Fibroblast of pulmonary artery (primary cell): ENCODE data around the gene IL20.

Source experiments
- DNase-seq: peaks from one replicate; pipeline ENCODE4 v3.0.0-alpha.2; 2010; ENCODE audit warnings: low read depth
- H3K4me3 ChIP-seq: replicated peaks from 2 replicates; pipeline ENCODE4 v1.5.1; 2011; ENCODE audit warnings: low read depth, mild to moderate bottlenecking, control low read depth, low read length, moderate library complexity
- CTCF ChIP-seq: IDR thresholded peaks from 2 replicates; pipeline ENCODE4 v1.5.1; 2011; ENCODE audit warnings: mild to moderate bottlenecking, control low read depth, low read length, inconsistent platforms; ENCODE audit errors: missing control alignments

Gene IL20

DNA sequence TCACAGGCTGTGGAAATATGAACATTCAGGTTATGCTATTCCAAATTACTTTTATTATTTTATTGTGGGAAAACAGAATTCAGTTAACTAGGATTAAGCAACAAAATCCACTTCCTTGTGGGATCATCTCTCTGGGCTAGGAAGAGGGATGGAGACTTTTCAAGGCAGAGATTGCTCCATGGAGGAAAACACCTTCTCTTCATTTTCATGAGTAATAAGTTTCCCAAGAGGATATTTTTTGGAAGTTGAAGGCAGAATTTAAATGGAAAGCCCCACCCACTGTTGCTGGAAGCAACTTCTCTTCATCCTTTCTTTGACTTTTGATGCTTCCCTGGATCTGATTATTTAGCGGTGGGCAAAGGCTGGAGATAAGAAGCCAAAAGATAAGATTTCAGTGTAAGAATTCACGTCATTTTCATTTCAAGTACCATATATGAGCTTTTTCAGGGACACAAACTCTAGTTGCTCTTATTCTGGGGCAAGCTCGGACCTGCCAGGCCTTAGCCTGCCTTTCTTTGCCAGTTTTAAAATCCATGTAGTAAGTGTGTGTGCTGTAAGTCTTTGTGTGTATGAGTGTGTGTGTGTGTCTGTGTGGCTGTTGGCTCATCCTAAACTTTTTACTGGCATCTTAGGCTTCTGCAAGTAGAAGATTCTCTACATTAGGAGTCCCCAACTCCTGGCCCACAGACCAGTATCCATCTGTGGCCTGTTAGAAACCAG is 20.1 kb downstream of the IL20 start:
- peak; percentile 78 for DNase-seq
- H3K4me3 ChIP-seq = no peak overlapping the region
- TF ChIP-seq CTCF = no peak

DNA sequence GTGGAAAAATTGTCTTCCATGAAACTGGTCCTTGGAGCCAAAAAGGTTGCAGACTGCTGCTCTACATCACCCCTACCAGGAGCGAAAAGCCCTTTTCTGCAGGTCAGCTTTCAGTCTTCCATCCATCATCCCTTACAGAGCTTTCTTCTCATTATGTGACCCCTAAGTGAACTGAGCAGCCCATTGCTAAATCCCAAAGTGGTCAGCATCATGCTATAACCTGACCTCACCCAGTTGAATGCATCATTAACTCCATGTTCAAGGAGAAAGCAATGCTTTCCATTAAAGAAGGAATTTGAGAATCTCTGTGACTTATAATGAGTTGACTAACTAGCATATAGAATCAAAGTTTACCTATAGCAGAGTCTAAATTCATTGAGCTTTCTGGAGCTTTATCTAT is 21.4 kb downstream of the IL20 start:
- TF ChIP-seq CTCF = no peak
- DNase-seq = no peak
- no peak overlapping the region for H3K4me3 ChIP-seq

GRCh38 chr1:206887701-206888100 is 22.3 kb downstream of the IL20 start:
- no peak for TF ChIP-seq CTCF
- no peak for DNase-seq
- no peak overlapping the region for H3K4me3 ChIP-seq

GRCh38 chr1:206890125-206891060 is 25.0 kb downstream of the IL20 start:
- TF ChIP-seq CTCF = no peak
- peak; percentile 98 for DNase-seq
- no peak overlapping the region for H3K4me3 ChIP-seq

- no peak overlapping the region for H3K4me3 ChIP-seq
- peak; percentile 63 for DNase-seq
- no peak for TF ChIP-seq CTCF
These were observed 26.0 kb downstream of the IL20 start for GRCh38 chr1:206891412-206891811.

- DNase-seq = peak; percentile 86
- H3K4me3 ChIP-seq = no peak overlapping the region
- TF ChIP-seq CTCF = no peak
These were observed 27.0 kb downstream of the IL20 start for GRCh38 chr1:206892351-206892984.
